HG03139 (cell line): ENCODE data around the gene WASF2.
"Not testable (repeated sequence)": the region's sequence is repeated elsewhere in the genome, so short reads cannot be mapped to it uniquely, and the experiment has no call there.

Experiments
- ATAC-seq: cut with Tn5 transposase; IDR thresholded peaks from one replicate; pipeline ENCODE4 v1.9.1; 2021; ENCODE audit not compliant: unreplicated experiment

The WASF2 gene

GRCh38 chr1:27521861-27522431, 32.0 kb upstream of the WASF2 start:
- no peak for ATAC-seq

- no peak for ATAC-seq
Observed at GRCh38 chr1:27521336-27521831, 31.4 kb upstream of the WASF2 start.

- ATAC-seq, result no peak
Observed at GRCh38 chr1:27520651-27521050, 30.7 kb upstream of the WASF2 start.

- no peak for ATAC-seq
Observed at GRCh38 chr1:27519331-27520258, 29.6 kb upstream of the WASF2 start.

GRCh38 chr1:27518808-27519207, 28.8 kb upstream of the WASF2 start:
- ATAC-seq, result no peak

- ATAC-seq, result no peak
Observed at GRCh38 chr1:27517907-27518718, 28.1 kb upstream of the WASF2 start.

GRCh38 chr1:27517301-27517700, 27.3 kb upstream of the WASF2 start:
- no peak for ATAC-seq

GRCh38 chr1:27515626-27516025, 25.7 kb upstream of the WASF2 start:
- no peak for ATAC-seq

GRCh38 chr1:27513958-27514357, 24.0 kb upstream of the WASF2 start:
- no peak for ATAC-seq

GRCh38 chr1:27513528-27513927, 23.6 kb upstream of the WASF2 start:
- ATAC-seq, result no peak

GRCh38 chr1:27509127-27510080, 19.4 kb upstream of the WASF2 start:
- ATAC-seq, result no peak

GRCh38 chr1:27507960-27508665, 18.1 kb upstream of the WASF2 start:
- ATAC-seq, result no peak

- ATAC-seq, result no peak
Observed at GRCh38 chr1:27506703-27507102, 16.7 kb upstream of the WASF2 start.

GRCh38 chr1:27505420-27505680, 15.4 kb upstream of the WASF2 start:
- no peak for ATAC-seq

GRCh38 chr1:27504588-27505419, 14.8 kb upstream of the WASF2 start:
- ATAC-seq, result no peak

GRCh38 chr1:27503844-27504587, 14.0 kb upstream of the WASF2 start:
- no peak for ATAC-seq

GRCh38 chr1:27503033-27503432, 13.1 kb upstream of the WASF2 start:
- no peak for ATAC-seq

- not testable (repeated sequence) for ATAC-seq
Observed at GRCh38 chr1:27501159-27501558, 11.2 kb upstream of the WASF2 start.
